K562 (cell line): ENCODE measurements around the gene RXRA. TPM values are rescaled to one million over a fixed set of nuclear protein-coding genes. Genes with fewer than 3 reads are reported as not detected.
A peak's percentile ranks its signal among the peaks of the same experiment; 100 is the strongest.

Experiments
- ATAC-seq: fragments of 200-7000 bp; cut with Tn5 transposase; 3 replicates; pipeline ENCODE4 v1.9.1; 2020; ENCODE audit warnings: moderate library complexity
- BruUV-seq: library from RNA; stranded (reverse); fragments of 400-500 nt; replicated peaks from 2 replicates; lab custom pipeline; 2021; lab: Mats Ljungman, UMichigan
- CTCF ChIA-PET: fragments of 300-600 bp; formaldehyde crosslinking; extraction: SDS; loops from one replicate; lab custom pipeline; 2021; ENCODE audit warnings: low intra/inter-chr PET ratio; lab: Yijun Ruan, JAX
- POLR2A ChIA-PET: fragments of 300-600, 350-650 bp; sonication (Branson Sonifier 250); formaldehyde crosslinking; extraction: SDS; loops from one replicate; lab custom pipeline; 2021; ENCODE audit warnings: antibody characterized with exemption, inconsistent platforms; lab: Yijun Ruan, JAX
- DNase-seq, 4 experiments: peaks; one replicate each; pipeline versions ENCODE4 v3.0.0 to v3.0.0-alpha.2; 2011 to 2018; ENCODE audit warnings: low spot score in 3 of 4, mixed read lengths in 3 of 4; ENCODE audit errors: extremely low read depth in 1 of 4
- FAIRE-seq: peaks from 2 replicates; lab custom pipeline; 2011; peaks lifted over from hg19 to GRCh38; lab: Jason Lieb, UNC
- H2AFZ ChIP-seq: 2 replicates; pipeline ENCODE4 v1.6.0; 2011; ENCODE audit warnings: low read depth, low read length, control low read depth, inconsistent platforms
- H3K27ac ChIP-seq: fragments of 200-600 bp; 3 replicates; pipeline ENCODE4 v1.8.0; 2011; ENCODE audit warnings: low read depth, mild to moderate bottlenecking, control low read depth, inconsistent platforms, low read length, moderate library complexity, mixed read lengths; ENCODE audit errors: extremely low read depth
- H3K27me3 ChIP-seq, 2 experiments: fragments of 300-600 bp in 1 of 2; 2 replicates in 1 of 2; 3 replicates in 1 of 2; pipeline versions ENCODE4 v1.6.0 to v1.8.0; 2011; ENCODE audit warnings: inconsistent platforms in 2 of 2, low read length in 2 of 2, mild to moderate bottlenecking in 1 of 2, mixed read lengths in 1 of 2, moderate library complexity in 1 of 2; ENCODE audit not compliant: control insufficient read depth in 2 of 2, insufficient read depth in 2 of 2
- H3K36me3 ChIP-seq: fragments of 300-600 bp; 3 replicates; pipeline ENCODE4 v1.8.0; 2011; ENCODE audit warnings: mild to moderate bottlenecking, low read length, inconsistent platforms; ENCODE audit not compliant: control insufficient read depth, insufficient read depth
- H3K4me1 ChIP-seq, 2 experiments: fragments of 200-600 bp in 1 of 2; replicated peaks in 1 of 2; 2 replicates in 1 of 2; 3 replicates in 1 of 2; pipeline versions ENCODE4 v1.5.1 to v1.8.0; 2011; ENCODE audit warnings: inconsistent platforms in 2 of 2, low read length in 2 of 2, mild to moderate bottlenecking in 1 of 2, mixed read lengths in 1 of 2, moderate library complexity in 1 of 2; ENCODE audit not compliant: control insufficient read depth in 2 of 2, insufficient read depth in 2 of 2
- H3K4me2 ChIP-seq: 2 replicates; pipeline ENCODE4 v1.6.1; 2011; ENCODE audit warnings: low read length, control low read depth, inconsistent platforms, mixed read lengths; ENCODE audit not compliant: insufficient read depth
- H3K4me3 ChIP-seq: fragments of 200-600 bp; sonication (generic), shearing (Covaris generic); 2 replicates; pipeline ENCODE4 v1.5.1; 2016; ENCODE audit warnings: control low read depth, inconsistent platforms
- H3K79me2 ChIP-seq: fragments of 200-600 bp; 3 replicates; pipeline ENCODE4 v1.8.0; 2011; ENCODE audit warnings: low read length, inconsistent platforms; ENCODE audit not compliant: control insufficient read depth, insufficient read depth
- H3K9ac ChIP-seq, 2 experiments: 2 replicates each; pipeline versions ENCODE4 v1.6.0 to v1.6.1; 2011; ENCODE audit warnings: low read depth in 2 of 2, low read length in 2 of 2, control low read depth in 1 of 2, inconsistent platforms in 1 of 2, mild to moderate bottlenecking in 1 of 2, mixed read lengths in 1 of 2; ENCODE audit not compliant: insufficient read depth in 1 of 2
- H3K9me1 ChIP-seq: one replicate; pipeline ENCODE4 v1.6.0; 2011; ENCODE audit warnings: inconsistent platforms, mild to moderate bottlenecking, low read length, moderate library complexity; ENCODE audit not compliant: control insufficient read depth, insufficient read depth
- H3K9me3 ChIP-seq: replicated peaks from 2 replicates; pipeline ENCODE4 v1.5.1; 2011; ENCODE audit warnings: low read depth, low read length, inconsistent platforms; ENCODE audit not compliant: control insufficient read depth, insufficient read depth
- H4K20me1 ChIP-seq: replicated peaks from 2 replicates; pipeline ENCODE4 v1.6.1; 2011; ENCODE audit warnings: low read length, inconsistent platforms, mixed read lengths; ENCODE audit not compliant: control insufficient read depth, insufficient read depth
- ETV1 ChIP-seq: fragments of 450-650 bp; conservative IDR thresholded peaks from 2 replicates; pipeline ENCODE4 v1.6.1; 2016; ENCODE audit warnings: missing genetic modification characterization, control low read depth, low read depth, missing compliant biosample characterization
- HES1 ChIP-seq: fragments of 450-650 bp; IDR thresholded peaks from 2 replicates; pipeline ENCODE4 v1.6.1; 2016; ENCODE audit warnings: low read depth, mild to moderate bottlenecking, moderate library complexity
- HNRNPH1 ChIP-seq: fragments of 200-400 bp; formaldehyde crosslinking; optimal IDR thresholded peaks from 2 replicates; pipeline ENCODE3; 2017; ENCODE audit warnings: low read depth, mild to moderate bottlenecking, low read length, moderate library complexity
- ILF3 ChIP-seq: fragments of 450-650 bp; IDR thresholded peaks from 2 replicates; pipeline ENCODE4 v1.6.1; 2018; ENCODE audit warnings: antibody characterized with exemption, mild to moderate bottlenecking, moderate library complexity, borderline replicate concordance
- KHSRP ChIP-seq: fragments of 450-650 bp; IDR thresholded peaks from 2 replicates; pipeline ENCODE4 v1.6.1; 2017
- MAFF ChIP-seq: IDR thresholded peaks from 2 replicates; pipeline ENCODE4 v1.6.1; 2012; ENCODE audit warnings: low read length, improper control_type of control experiment
- PCBP1 ChIP-seq: fragments of 200-400 bp; formaldehyde crosslinking; IDR thresholded peaks from 2 replicates; pipeline ENCODE4 v1.6.1; 2018; ENCODE audit warnings: mild to moderate bottlenecking, low read depth, low read length; ENCODE audit not compliant: poor library complexity, severe bottlenecking
- POLR2B ChIP-seq: fragments of 450-650 bp; IDR thresholded peaks from 2 replicates; pipeline ENCODE4 v1.6.1; 2018; ENCODE audit warnings: low read depth; ENCODE audit not compliant: partially characterized antibody
- TOE1 ChIP-seq, 2 experiments: fragments of 450-650 bp in 1 of 2; sonication (generic) in 1 of 2; formaldehyde crosslinking in 1 of 2; IDR thresholded peaks; 2 replicates each; pipeline versions ENCODE4 v1.7.1 to v1.8.0; 2016 to 2022; ENCODE audit warnings: borderline replicate concordance in 2 of 2, mild to moderate bottlenecking in 2 of 2, antibody characterized with exemption in 1 of 2, inconsistent platforms in 1 of 2, low read depth in 1 of 2, missing genetic modification reagents in 1 of 2, moderate library complexity in 1 of 2
- ZFP36 ChIP-seq: fragments of 150-350 bp; IDR thresholded peaks from 2 replicates; pipeline ENCODE4 v1.6.1; 2018; ENCODE audit warnings: low read length, low read depth; ENCODE audit not compliant: partially characterized antibody
- ZFX ChIP-seq: sonication (generic); formaldehyde crosslinking; IDR thresholded peaks from 2 replicates; pipeline ENCODE4 v1.8.0; 2022; ENCODE audit warnings: mild to moderate bottlenecking, missing genetic modification reagents, moderate library complexity
- ZNF707 ChIP-seq: fragments of 250-450 bp; sonication (Bioruptor Pico); conservative IDR thresholded peaks from 2 replicates; pipeline ENCODE4 v1.8.0; 2022; ENCODE audit warnings: inconsistent platforms, mild to moderate bottlenecking, moderate library complexity
- ZNF717 ChIP-seq: fragments of 250-450 bp; sonication (Bioruptor Pico); IDR thresholded peaks from 2 replicates; pipeline ENCODE4 v1.5.0; 2021
- WGBS: fragments of 100-300 bp; shearing (Covaris generic); methylation state at CpG from one replicate; pipeline ENCODE4 v1.1.6; 2016; ENCODE audit warnings: low coverage, mixed read lengths; ENCODE audit not compliant: insufficient coverage; ENCODE audit errors: missing lambda C conversion rate; 5-methylcytosine and 5-hydroxymethylcytosine counted together
- in situ Hi-C: fragments of 300-500 bp; cut with MboI; formaldehyde crosslinking; loops from 4 replicates; pipeline ENCODE4 v1.15.0; 2018; ENCODE audit warnings: inconsistent platforms, mixed read lengths
- intact Hi-C: fragments of 100-400 bp; cut with micrococcal nuclease; formaldehyde crosslinking; loops from 2 replicates; pipeline ENCODE4 v1.14.2; 2022
- polyA plus RNA-seq, 8 experiments: library from polyadenylated mRNA; depleted of rRNA in 4 of 8; stranded (reverse) in 5 of 8; unstranded in 3 of 8; fragments of >200 nt; fragmentation: Nextera tagmentation in 2 of 8; fragmentation: Illumina TruSeq in 1 of 8; extraction: Ambion mirVana in 2 of 8; extraction: Trizol in 1 of 8; gene quantifications; 2 replicates each; pipeline versions ENCODE4 v1.2.1 to v1.2.3, GENCODE V29; 2011 to 2014; ENCODE audit warnings: inconsistent platforms in 1 of 8, missing spikeins in 1 of 8
- total RNA-seq, 7 experiments: library from RNA; depleted of rRNA in 6 of 7; stranded (reverse); fragments of >200 nt in 6 of 7; fragmentation: Illumina TruSeq in 2 of 7; extraction: Trizol in 2 of 7; gene quantifications; 2 replicates each; pipeline versions ENCODE4 v1.2.1 to v1.2.3, GENCODE V29; 2011 to 2021; ENCODE audit warnings: low replicate concordance in 1 of 7
- TF ChIP-seq, protein P1 (sequence below): fragments of 450-650 bp; IDR thresholded peaks from 2 replicates; pipeline ENCODE4 v1.6.1; 2016; ENCODE audit warnings: antibody characterized with exemption
- TF ChIP-seq, protein P2 (sequence below): fragments of 450-650 bp; formaldehyde crosslinking; IDR thresholded peaks from 2 replicates; pipeline ENCODE4 v1.4.0; 2022; ENCODE audit warnings: mild to moderate bottlenecking, moderate library complexity
- TF ChIP-seq, protein P3 (sequence below): fragments of 450-650 bp; formaldehyde crosslinking; IDR thresholded peaks from 2 replicates; pipeline ENCODE4 v1.4.0; 2020; ENCODE audit warnings: mild to moderate bottlenecking, mixed read lengths

The RXRA gene
- total and polyA plus RNA-seq, 9 of the 15 experiments (the other 6 are each of a cell fraction or from before 2014, with no cell fraction given): 0.35 to 23.6 (median 4.6) TPM

DNA sequence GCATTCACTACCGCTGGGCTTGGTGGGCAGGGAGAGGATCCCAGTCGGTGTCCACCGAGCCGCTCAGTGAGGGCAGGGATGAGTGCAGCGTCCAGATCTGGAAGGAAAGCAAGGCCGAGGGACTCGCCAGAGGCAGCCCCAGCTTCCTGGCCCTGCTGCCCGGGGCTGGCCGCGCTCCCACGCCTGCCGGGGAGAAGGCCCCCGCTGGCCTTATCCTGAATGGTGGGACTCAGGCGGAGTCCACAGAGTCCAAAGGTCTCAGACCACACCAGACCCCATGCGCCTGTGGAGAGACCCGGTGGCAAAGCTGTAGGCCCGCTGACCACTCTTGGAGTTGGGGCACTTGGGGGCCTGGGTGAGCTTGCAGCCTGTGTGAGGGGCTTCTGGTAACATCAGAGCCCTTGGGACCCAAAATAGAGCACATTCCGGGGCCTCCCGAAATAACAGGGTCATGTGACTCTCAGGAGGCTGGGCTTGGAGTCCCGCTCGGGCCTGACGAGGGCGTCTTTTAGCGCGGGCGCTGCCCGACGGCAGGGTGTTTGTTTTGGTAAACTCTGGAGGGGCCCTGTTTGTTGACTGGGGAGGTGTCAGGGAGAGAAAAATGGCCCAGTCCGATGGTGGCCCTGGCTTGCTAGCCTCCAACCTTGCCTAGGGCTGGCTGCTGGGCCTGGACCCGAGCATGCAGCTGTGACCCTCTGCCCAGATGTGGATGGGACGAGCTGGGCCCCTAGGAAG lies 2.8 kb downstream of the RXRA start:
- intact Hi-C loops: loop anchor here (10.0 kb wide), 1 partner anchor 154 kb away; no protein-coding TSS in a partner anchor
- Histone ChIP-seq H3K9ac (peak overlapping the region in 1 of 2 experiments; percentile 94; a peak in 2 of 4 replicates), H3K4me3 (no peak overlapping the region), H3K27ac (no peak overlapping the region), H3K36me3 (no peaks in the 10 kb centered on the region), H4K20me1 (peaks cover 33% of the 10 kb centered on the region), H3K27me3 (no peaks in the 10 kb centered on the region), H3K9me3 (no peaks in the 10 kb centered on the region), H2AFZ (no peak overlapping the region), H3K4me2 (no peak overlapping the region), H3K79me2 (peaks cover 71% of the 10 kb centered on the region), H3K9me1 (peaks cover 9% of the 10 kb centered on the region), H3K4me1 (peaks cover 16 to 90% of the 10 kb centered on the region in 2 experiments)
- BruUV-seq: no TSS peak
- POLR2A ChIA-PET: interaction anchor here (0.5 to 1.9 kb wide), 4 partner anchors 12 to 344 kb away, joined by 3 to 12 read pairs (median 4); no protein-coding TSS in a partner anchor
- no peak for ATAC-seq
- no peak for FAIRE-seq
- WGBS: 65% methylated on average over 27 of the region's 31 CpGs
- DNase-seq: no peak
- in situ Hi-C loops: no loop called here
- CTCF ChIA-PET: no interaction called here
- no peak for TF ChIP-seq ETV1 (tag)
- TF ChIP-seq ZFP36: no peak
- TF ChIP-seq, protein P1, sequence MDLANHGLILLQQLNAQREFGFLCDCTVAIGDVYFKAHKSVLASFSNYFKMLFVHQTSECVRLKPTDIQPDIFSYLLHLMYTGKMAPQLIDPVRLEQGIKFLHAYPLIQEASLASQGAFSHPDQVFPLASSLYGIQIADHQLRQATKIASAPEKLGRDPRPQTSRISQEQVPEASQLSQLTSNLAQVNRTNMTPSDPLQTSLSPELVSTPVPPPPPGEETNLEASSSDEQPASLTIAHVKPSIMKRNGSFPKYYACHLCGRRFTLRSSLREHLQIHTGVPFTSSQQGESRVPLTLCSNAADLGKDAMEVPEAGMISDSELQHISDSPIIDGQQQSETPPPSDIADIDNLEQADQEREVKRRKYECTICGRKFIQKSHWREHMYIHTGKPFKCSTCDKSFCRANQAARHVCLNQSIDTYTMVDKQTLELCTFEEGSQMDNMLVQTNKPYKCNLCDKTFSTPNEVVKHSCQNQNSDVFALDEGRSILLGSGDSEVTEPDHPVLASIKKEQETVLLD: no peak
- no peak for TF ChIP-seq PCBP1
- TF ChIP-seq POLR2B: no peak
- TF ChIP-seq ZNF717 (CRISPR knock-in tag): no peak
- TF ChIP-seq, protein P2, sequence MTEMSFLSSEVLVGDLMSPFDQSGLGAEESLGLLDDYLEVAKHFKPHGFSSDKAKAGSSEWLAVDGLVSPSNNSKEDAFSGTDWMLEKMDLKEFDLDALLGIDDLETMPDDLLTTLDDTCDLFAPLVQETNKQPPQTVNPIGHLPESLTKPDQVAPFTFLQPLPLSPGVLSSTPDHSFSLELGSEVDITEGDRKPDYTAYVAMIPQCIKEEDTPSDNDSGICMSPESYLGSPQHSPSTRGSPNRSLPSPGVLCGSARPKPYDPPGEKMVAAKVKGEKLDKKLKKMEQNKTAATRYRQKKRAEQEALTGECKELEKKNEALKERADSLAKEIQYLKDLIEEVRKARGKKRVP: no peak
- TF ChIP-seq TOE1 (IDR thresholded peaks at IDR 0.05; ENCODE audit: borderline replicate concordance): peak; percentile 73; the same call in 1 of the 2 replicates
- TF ChIP-seq TOE1 (CRISPR knock-in tag; IDR thresholded peaks at IDR 0.05; ENCODE audit: borderline replicate concordance, low read depth): no peak
- TF ChIP-seq KHSRP: no peak
- TF ChIP-seq HES1: no peak
- TF ChIP-seq ILF3: no peak
- no peak for TF ChIP-seq MAFF
- no peak for TF ChIP-seq ZNF707 (CRISPR knock-in tag)
- peak; percentile 47 for TF ChIP-seq ZFX (CRISPR knock-in tag)
- no peak for TF ChIP-seq HNRNPH1
- TF ChIP-seq, protein P3, sequence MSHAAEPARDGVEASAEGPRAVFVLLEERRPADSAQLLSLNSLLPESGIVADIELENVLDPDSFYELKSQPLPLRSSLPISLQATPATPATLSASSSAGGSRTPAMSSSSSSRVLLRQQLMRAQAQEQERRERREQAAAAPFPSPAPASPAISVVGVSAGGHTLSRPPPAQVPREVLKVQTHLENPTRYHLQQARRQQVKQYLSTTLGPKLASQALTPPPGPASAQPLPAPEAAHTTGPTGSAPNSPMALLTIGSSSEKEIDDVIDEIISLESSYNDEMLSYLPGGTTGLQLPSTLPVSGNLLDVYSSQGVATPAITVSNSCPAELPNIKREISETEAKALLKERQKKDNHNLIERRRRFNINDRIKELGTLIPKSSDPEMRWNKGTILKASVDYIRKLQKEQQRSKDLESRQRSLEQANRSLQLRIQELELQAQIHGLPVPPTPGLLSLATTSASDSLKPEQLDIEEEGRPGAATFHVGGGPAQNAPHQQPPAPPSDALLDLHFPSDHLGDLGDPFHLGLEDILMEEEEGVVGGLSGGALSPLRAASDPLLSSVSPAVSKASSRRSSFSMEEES: peak; percentile 61; the same call in 1 of the 2 replicates
